ENCODE measurements around the gene DEFB112. TPM values are rescaled to one million over a fixed set of nuclear protein-coding genes. Genes with fewer than 3 reads are reported as not detected.

DEFB112 gene
- total and polyA plus RNA-seq, 9 of the 15 experiments (the other 6 are each of a cell fraction or from before 2014, with no cell fraction given): not detected

DNA sequence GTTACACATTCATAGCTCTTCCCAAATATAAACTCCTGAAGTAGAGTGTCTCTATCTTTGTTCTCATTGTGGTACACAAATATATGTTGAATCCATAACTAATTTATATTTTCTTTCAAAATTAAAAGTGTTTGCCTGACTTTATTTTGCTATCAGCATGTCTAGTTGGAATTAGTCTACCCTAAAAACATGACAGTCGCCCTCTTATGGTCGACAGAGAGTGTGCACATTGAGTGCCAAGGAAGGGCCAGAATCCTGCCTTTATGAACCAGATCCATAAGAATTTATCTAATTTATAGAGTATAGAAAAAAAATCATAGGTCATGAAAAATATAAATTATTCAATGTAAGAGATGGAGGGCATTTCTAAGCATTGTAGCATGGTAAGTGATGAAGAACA lies 12.3 kb upstream of the DEFB112 start (continued):
- TF ChIP-seq CTCF (IDR thresholded peaks at IDR 0.05 in 2 of 3, conservative IDR thresholded peaks at IDR 0.05 in 1 of 3; ENCODE audit: insufficient read depth in 2 of 3, low read depth in 1 of 3, low read length in 3 of 3): peak; percentile 35 to 41 (median 38); a peak in 5 of 6 replicates

DNA sequence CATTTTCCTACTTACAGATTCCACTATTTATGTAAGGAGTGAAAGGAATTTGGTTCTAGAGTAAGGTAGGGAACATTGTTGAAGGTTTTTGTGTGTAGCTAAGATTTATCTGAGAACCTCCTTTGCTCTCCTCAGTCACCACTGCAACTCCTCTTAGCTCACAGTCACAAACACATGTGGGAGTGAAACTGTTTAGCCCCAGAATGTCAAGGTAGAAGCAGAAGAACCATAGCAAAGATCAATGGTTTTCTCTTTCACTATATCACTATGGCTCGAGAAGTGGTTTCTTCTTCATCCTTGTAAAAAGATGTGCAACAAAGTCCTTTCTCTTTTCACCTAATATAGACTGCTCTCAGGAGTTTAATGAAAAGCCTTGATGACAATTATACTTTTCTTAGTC lies 6.5 kb upstream of the DEFB112 start:
- Histone ChIP-seq H3K36me3 (ENCODE audit: control insufficient read depth, insufficient read depth, low read length) (no peaks in the 10 kb centered on the region), H3K4me1 (replicated peaks in 1 of 2; ENCODE audit: control insufficient read depth in 2 of 2, insufficient read depth in 2 of 2, low read length in 2 of 2) (no peaks in the 10 kb centered on the region), H3K4me3 (no peak overlapping the region), H3K27ac (ENCODE audit: extremely low read depth, low read depth, low read length) (no peak overlapping the region), H3K9me3 (replicated peaks; ENCODE audit: control insufficient read depth, insufficient read depth, low read depth, low read length) (no peaks in the 10 kb centered on the region), H3K79me2 (ENCODE audit: control insufficient read depth, insufficient read depth, low read length) (no peaks in the 10 kb centered on the region), H3K9ac (ENCODE audit: insufficient read depth in 1 of 2, low read depth in 2 of 2, low read length in 2 of 2) (no peak overlapping the region), H3K9me1 (ENCODE audit: control insufficient read depth, insufficient read depth, low read length) (no peaks in the 10 kb centered on the region), H2AFZ (ENCODE audit: low read depth, low read length) (no peak overlapping the region), H3K27me3 (ENCODE audit: control insufficient read depth in 2 of 2, insufficient read depth in 2 of 2, low read length in 2 of 2) (no peaks in the 10 kb centered on the region), H3K4me2 (ENCODE audit: insufficient read depth, low read length) (no peak overlapping the region), H4K20me1 (replicated peaks; ENCODE audit: control insufficient read depth, insufficient read depth, low read length) (no peaks in the 10 kb centered on the region)
- TF ChIP-seq PCBP2 (IDR thresholded peaks at IDR 0.05; ENCODE audit: low read depth, low read length, poor library complexity, severe bottlenecking): no peak
- no peak for TF ChIP-seq PHF20 (IDR thresholded peaks at IDR 0.05; ENCODE audit: partially characterized antibody)
- TF ChIP-seq BACH1 (tag; IDR thresholded peaks at IDR 0.05): no peak
- no peak for TF ChIP-seq XRCC5 (IDR thresholded peaks at IDR 0.05; ENCODE audit: low read depth, low read length)
- ATAC-seq (no peak), FAIRE-seq (no peak), DNase-seq (ENCODE audit: extremely low read depth in 1 of 4, low spot score in 3 of 4) (no peak)
- ChIA-PET POLR2A (no interaction called here), CTCF (ENCODE audit: low intra/inter-chr PET ratio) (no interaction called here)
- WGBS (ENCODE audit: insufficient coverage, low coverage, missing lambda C conversion rate): 0% methylated on average over 1 of the region's 1 CpG
- BruUV-seq (replicated peaks): no TSS peak
- in situ Hi-C loops (cut with MboI): no loop called here
- intact Hi-C loops (cut with micrococcal nuclease): no loop called here
